Stimulated activated CD4-positive, alpha-beta T cell treated with anti-CD3 and anti-CD28 coated beads, Interleukin-12 subunit alpha, Interleukin-12 subunit beta, amount 100 ng/mL, for 24 hours (primary cell): ENCODE data around the gene EPS8.
A peak's percentile ranks its signal among the peaks of the same experiment; 100 is the strongest.

Experiments used
- DNase-seq, 2 experiments: peaks; one replicate each; pipeline ENCODE4 v3.0.0-alpha.2; 2020; ENCODE audit warnings: low read depth in 2 of 2

The EPS8 gene

GRCh38 chr12:15602051-15602672 lies 187.0 kb downstream of the EPS8 start:
- no peak for DNase-seq

DNA sequence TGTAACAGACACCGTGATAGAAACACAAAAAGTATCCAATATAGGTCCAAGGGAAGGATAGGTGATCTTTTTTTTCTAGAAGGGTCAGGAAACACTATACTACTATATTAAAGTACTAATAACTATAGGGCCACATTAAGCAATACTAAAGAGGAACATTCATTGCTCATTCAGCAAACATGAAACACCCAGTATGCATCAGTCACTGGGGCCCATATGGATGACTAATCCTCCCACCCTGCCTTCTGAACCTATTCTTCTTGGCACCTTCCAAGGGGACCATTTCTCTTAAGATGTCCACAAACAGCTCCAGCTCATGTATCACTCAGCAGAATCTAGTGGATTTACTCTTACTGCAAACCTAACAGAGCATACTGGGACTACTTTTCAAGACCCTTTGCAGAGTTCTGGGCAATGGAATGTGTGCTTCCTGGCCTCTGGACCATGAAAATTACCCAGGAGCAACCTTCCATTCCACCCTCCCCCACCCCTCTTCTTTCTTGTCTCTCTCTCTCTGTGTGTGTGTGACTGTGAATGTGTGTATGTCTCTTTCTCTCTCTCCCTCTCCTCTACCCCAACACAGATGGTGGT lies 187.9 kb downstream of the EPS8 start:
- DNase-seq = no peak

DNA sequence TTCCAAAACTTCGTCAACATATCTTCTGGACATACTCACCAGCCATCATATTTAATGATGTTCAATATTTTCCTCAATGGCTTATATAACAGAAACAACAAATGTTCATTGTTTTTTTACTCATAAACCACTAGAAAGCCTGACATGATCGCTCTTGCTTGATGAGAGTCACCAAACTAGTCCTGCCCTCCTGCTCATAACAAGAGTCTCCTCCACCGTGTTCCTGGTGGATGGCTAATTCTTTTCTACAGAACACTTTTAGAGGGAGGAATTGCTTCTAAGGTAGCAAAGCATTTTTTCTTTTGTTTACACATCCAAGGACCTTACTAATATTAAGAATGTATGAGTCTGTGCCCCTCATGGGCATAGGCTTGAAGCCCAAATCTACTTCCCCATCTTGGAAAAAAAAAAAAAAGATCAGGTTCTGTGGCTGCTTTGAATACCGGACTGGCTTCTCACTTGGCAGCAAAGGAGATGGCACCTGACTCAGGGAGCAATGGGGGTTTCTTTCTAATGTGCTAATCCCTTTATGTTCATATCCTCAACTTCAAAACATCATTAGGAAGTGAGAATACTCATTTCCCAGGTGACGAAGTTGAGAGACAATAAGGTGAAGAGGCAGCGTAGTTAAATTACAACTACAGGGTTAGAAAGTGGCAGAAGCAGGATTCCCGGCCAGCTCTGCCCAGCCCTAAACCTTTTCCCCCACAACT lies 188.8 kb downstream of the EPS8 start:
- no peak for DNase-seq

DNA sequence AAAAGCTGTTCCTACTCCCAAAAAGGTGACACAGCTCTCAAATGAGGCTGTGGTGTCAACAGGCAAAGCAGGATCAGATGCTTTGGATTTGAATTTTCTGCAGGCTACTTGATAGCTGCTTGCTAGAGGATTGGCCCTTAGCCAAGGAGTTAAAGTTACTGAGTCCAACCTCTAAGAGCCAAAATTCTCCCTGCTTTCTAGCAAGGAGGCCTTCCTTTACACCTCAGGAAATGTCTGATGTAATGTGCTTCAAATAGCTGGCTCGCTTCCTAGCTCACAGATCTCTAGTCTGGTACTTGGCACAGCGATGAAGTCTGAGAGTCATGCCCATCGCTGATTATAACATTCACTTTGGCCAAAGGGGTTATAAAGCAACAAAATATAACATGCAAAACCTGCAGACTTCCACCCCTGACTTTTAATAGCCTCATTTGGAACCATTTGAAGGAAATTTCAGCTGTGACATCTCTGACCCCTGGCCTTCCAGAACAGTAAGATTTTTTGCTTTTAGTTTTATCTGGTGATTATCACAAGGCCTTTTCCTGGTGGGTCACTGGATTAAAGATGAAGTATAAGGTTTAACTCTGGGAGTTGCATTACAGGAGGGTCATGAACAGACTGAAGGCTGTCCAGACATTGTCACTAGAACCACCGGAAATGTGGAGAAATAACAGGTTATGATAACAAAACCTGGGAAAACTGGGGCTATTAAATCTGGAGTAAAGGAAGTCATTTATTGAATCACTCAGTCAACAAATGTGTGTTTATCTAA lies 189.7 kb downstream of the EPS8 start:
- no peak for DNase-seq

GRCh38 chr12:15597125-15597830 lies 191.9 kb downstream of the EPS8 start:
- no peak for DNase-seq

GRCh38 chr12:15596174-15596573 lies 193.0 kb downstream of the EPS8 start:
- no peak for DNase-seq

DNA sequence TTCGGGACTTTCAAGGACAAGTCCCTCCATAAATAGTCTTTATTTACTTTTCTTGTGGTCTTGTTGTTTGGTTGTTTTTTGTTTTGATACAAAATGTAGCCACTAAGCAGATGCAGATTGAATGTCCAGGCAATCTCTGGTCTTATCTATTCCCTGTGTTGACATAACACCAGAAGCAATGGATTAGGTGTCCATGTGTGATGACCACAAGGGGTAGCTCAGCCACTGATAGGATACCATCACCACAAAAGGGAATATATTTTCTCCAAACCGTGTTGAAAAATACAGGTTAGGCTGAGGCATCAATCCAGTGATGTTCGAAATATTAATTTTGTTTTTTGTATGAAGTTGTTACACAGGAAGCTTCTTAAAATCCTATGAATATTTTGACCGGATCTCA lies 196.3 kb downstream of the EPS8 start:
- DNase-seq = no peak

DNA sequence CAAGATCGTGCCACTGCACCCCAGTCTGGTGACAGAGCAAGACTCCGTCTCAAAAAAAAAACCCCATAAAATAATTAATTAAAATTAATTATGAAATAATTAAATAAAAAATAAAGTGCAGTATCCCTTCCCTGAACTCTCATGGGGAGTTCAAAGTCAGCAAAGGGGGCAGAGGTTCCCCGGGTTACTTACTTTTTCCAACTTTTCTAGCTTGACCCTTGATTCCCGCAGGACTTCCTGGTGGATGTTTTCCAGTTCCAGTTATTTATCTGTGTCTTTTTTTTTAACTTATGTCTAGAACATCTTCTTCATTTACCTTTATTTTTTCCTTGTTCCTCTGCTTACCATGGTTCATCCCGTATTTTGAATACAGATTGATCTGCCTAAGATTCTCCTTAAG lies 197.4 kb downstream of the EPS8 start:
- DNase-seq = no peak

DNA sequence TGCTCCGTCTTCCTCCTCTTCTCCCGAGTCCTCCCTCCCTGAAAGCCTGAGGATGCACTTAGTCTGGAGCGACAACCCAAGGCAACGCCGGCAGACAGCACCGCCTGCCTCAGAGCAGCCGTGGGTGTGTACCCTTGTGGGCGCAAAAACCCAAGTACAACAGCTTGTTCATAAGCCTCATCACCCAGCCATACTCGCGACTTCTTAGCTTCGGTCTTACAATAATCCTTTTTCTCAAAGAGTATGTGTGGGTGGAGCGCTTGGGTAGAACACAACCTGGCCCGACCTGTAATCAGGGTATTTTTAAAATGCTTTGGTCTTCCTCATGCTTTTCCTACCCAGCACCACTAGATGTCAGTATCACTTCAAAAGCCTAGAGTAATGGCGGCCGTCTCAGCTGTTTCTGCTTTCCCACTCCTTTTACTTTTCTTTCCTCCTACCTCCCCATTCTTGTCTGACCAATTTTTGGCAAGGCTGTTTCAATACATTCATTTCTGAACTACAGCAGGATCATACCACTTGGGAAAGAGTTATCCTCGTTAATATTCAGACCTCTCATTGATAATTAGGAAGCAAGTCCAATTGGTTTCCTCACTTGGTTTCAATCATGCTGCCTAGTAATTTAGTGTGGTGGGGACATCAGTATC lies 198.9 kb downstream of the EPS8 start:
- DNase-seq = peak; percentile 7 to 15

GRCh38 chr12:15589328-15590032 lies 199.7 kb downstream of the EPS8 start:
- no peak for DNase-seq

- no peak for DNase-seq
Observed at GRCh38 chr12:15584366-15585041, 204.7 kb downstream of the EPS8 start.

- DNase-seq = no peak
Observed at GRCh38 chr12:15583804-15584203, 205.4 kb downstream of the EPS8 start.

DNA sequence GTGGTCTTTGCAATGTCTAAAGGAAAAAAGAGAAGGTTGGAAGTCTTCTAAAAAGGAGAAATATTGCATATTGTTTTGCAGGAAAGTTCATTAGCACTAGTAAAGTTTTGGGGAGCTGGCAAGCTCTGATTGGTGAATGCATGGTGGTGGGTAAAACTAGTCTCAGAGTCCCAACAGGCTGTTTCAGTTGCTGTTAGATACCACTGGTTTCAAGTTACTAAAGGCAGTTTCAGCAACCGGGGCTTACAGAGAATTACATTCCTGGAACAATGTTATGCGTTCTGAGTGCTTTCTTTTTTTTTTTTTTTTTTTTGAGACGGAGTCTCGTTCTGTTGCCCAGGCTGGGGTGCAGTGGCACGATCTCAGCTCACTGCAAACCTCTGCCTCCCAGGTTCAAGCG lies 208.2 kb downstream of the EPS8 start:
- DNase-seq = no peak

DNA sequence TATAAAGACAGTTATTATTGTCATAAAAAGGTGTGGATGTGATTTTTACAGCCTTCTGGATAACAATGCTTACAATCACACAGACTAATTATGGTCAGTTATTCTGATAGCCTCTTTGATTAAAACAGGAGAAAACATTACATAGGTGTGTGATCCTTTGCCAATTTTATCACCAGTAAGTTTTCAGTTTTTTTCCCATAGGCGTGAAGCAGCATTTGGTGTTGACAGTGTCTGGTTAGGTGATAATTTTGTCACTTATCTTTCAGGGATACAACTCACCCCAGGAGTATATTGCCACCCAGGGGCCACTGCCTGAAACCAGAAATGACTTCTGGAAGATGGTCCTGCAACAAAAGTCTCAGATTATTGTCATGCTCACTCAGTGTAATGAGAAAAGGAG lies 208.8 kb downstream of the EPS8 start:
- DNase-seq = no peak

DNA sequence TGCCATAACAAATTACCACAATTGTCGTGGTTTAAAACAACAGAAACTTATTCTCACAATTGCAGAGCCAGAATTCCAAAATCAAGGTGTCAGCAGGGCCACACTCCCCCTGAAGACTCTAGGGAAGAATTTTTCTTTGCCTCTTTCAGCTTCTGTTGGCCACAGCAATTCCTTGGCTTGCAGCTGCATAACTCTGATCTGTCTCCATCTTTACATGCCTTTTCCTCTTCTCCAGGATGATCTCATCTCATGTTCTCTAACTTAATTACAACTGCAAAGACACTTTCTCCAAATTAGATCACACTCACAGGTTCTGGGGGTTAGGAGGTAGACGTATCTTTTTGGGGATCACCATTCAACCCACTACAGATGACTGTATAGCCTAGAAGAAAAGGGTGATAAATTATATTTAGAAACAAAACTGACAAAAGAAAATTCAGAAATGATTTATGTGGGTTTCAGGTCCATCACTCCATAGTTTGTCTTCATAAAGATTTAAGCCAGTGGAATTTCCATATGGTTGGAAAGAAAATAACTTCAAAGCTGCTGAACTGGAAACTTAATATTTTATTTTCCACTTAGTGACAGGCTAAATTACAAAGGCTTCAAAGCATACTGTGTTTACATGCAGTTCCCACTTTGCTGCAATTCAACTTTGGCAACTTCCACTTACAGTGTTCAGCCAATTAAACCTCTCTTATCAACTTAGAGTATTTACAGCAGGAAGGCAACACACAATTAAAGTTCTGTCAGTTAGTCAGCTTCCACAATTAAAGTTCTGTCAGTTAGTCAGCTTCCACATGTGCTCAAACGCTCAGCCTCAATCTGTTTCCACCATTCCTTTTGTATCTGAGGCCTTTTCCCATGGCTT lies 213.3 kb downstream of the EPS8 start:
- DNase-seq = no peak

- DNase-seq = no peak
Observed at GRCh38 chr12:15574353-15574752, 214.8 kb downstream of the EPS8 start.
